Endothelial cell of hepatic sinusoid (primary cell): Measurements from ENCODE around the gene SHCBP1L.

ENCODE experiments used
- in situ Hi-C: cut with HindIII; loops from 2 replicates; pipeline ENCODE4 v1.10.0; 2017; ENCODE audit warnings: low sequenced_read_pairs

Gene SHCBP1L

GRCh38 chr1:182952677-182953444 lies at the start of gene SHCBP1L:
Gene SHCBP1L (minus strand): TSS chr1:182953166. CDS start chr1:182953133, 33 bp downstream.
- in situ Hi-C loops, result no loop called here

- in situ Hi-C loops, result no loop called here
Observed at GRCh38 chr1:183002267-183002666, 49.3 kb upstream of the SHCBP1L start.

GRCh38 chr1:183000167-183000962 lies 47.4 kb upstream of the SHCBP1L start:
- in situ Hi-C loops, result no loop called here

GRCh38 chr1:182998482-182998881 lies 45.5 kb upstream of the SHCBP1L start:
- in situ Hi-C loops, result no loop called here

- in situ Hi-C loops, result no loop called here
Observed at GRCh38 chr1:182996816-182997215, 43.9 kb upstream of the SHCBP1L start.

GRCh38 chr1:182995894-182996293 lies 42.9 kb upstream of the SHCBP1L start:
- in situ Hi-C loops, result no loop called here

GRCh38 chr1:182993746-182994145 lies 40.8 kb upstream of the SHCBP1L start:
- in situ Hi-C loops, result no loop called here

GRCh38 chr1:182990413-182991144 lies 37.6 kb upstream of the SHCBP1L start:
- in situ Hi-C loops, result no loop called here

GRCh38 chr1:182985876-182986275 lies 32.9 kb upstream of the SHCBP1L start:
- in situ Hi-C loops, result no loop called here

GRCh38 chr1:182984621-182985020 lies 31.7 kb upstream of the SHCBP1L start:
- in situ Hi-C loops, result no loop called here

GRCh38 chr1:182984138-182984537 lies 31.2 kb upstream of the SHCBP1L start:
- in situ Hi-C loops, result no loop called here

- in situ Hi-C loops, result no loop called here
Observed at GRCh38 chr1:182978151-182978853, 25.3 kb upstream of the SHCBP1L start.

GRCh38 chr1:182977480-182977879 lies 24.5 kb upstream of the SHCBP1L start:
- in situ Hi-C loops, result no loop called here

GRCh38 chr1:182974506-182975191 lies 21.7 kb upstream of the SHCBP1L start:
- in situ Hi-C loops, result no loop called here

- in situ Hi-C loops, result no loop called here
Observed at GRCh38 chr1:182972829-182973228, 19.9 kb upstream of the SHCBP1L start.

GRCh38 chr1:182972231-182972630 lies 19.3 kb upstream of the SHCBP1L start:
- in situ Hi-C loops, result no loop called here

- in situ Hi-C loops, result no loop called here
Observed at GRCh38 chr1:182971219-182971618, 18.3 kb upstream of the SHCBP1L start.

- in situ Hi-C loops, result loop anchor here (5.0 kb wide), 1 partner anchor 98 kb away; no protein-coding TSS in a partner anchor
Observed at GRCh38 chr1:182968836-182969734, 16.1 kb upstream of the SHCBP1L start.

GRCh38 chr1:182968151-182968741 lies 15.3 kb upstream of the SHCBP1L start:
- in situ Hi-C loops, result loop anchor here (5.0 kb wide), 1 partner anchor 99 kb away; no protein-coding TSS in a partner anchor
